HG03571 (cell line): ENCODE results near the gene CDK11B.

Source experiments
- ATAC-seq: cut with Tn5 transposase; IDR thresholded peaks from one replicate; pipeline ENCODE4 v1.9.1; 2021; ENCODE audit not compliant: unreplicated experiment

CDK11B gene

GRCh38 chr1:1617516-1617915 lies 41.3 kb downstream of the CDK11B start:
- ATAC-seq, result no peak

DNA sequence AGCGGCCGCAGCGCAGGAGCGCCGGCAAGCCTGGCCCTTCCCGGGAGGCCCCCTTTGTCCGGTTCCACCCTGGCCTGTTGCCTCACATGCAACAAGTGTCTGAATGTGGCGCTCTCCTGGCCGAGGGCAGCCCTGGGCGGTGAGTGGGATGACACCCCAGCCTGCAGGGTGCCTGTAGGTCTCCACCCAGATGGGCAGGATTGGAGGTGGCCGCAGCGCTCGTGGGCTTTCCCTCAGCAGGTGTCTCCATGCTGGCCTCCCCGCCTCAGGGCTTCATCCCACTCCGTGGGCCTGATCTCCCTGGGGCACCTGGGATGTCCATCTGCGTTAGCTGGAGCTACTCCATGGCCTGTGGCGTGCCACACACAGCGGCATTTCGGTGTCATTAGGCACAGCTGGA lies 42.0 kb downstream of the CDK11B start:
- no peak for ATAC-seq

GRCh38 chr1:1616045-1616790 lies 42.6 kb downstream of the CDK11B start:
- ATAC-seq, result peak; percentile 23

DNA sequence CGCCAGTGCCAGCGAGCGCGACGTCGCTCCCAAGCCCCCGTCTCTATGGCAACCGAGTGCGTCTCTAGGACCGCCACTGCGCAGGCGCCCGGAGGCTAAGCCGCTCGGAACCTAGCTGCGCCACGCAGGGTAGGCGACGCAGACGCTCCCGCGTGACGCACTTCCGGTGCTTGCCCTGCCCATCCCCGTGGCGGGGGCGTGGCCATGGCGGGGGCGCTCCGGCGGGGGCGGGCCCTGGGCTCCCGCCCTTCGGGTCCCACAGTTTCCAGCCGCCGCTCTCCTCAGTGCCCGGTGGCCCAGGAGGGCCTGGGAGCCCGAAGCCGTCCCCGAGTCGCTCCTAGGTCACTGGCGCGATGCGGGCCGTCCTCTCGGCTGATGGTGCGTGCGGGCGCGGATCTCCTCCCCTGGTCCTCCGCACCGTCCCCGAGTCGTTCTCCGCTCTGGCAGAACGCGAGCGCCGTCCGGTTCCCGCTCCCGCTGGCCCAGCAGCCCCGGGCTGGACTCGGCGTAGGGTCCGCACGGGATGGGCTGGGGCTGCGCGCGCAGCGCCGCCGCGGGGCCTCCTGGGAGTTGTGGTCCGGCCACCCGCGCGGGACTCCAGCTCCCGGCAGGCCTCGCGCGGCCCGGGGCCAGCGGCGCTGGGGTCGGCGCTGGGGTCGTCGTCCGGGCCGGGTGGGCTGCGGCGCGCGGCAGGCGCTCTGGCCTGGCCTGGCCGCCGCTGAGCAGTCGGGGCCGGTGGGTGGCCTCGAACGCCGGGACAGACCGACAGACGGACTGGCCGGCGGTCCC lies 43.4 kb downstream of the CDK11B start, which contains the start of gene MIB2:
TSS of gene MIB2 (plus strand) at position 245 of the 789 bp plus-strand sequence. CDS start 7,953 bp downstream, outside the sequence.
- peak; percentile 73 for ATAC-seq

GRCh38 chr1:1614954-1615255 lies 43.9 kb downstream of the CDK11B start:
- no peak for ATAC-seq

- no peak for ATAC-seq
Observed at GRCh38 chr1:1614204-1614953, 44.4 kb downstream of the CDK11B start.

DNA sequence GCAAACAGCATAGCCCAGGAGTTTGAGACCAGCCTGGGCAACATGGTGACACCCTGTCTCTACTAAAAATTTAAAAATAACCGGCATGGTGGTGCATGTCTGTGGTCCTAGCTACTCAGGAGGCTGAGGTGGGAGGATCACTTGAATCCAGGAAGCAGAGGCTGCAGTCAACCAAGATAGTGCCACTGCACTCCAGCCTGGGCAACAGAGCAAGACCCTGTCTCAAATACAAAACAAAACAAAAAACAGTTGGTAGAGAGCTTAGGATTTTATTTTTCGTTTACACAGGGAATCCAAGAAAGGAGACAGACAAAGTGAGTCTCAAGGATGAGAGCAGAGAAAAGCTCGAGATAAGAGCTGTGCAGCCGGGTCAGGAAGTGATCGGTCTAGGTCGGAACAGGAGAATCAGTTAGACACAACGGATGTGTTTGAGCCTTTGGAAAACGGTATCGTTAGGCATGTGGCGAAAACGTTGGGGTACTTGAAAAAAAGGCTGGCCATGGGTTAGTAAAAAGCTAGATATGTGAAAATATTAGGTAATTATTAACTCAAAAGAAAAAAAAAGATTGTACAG lies 45.2 kb downstream of the CDK11B start:
- no peak for ATAC-seq

DNA sequence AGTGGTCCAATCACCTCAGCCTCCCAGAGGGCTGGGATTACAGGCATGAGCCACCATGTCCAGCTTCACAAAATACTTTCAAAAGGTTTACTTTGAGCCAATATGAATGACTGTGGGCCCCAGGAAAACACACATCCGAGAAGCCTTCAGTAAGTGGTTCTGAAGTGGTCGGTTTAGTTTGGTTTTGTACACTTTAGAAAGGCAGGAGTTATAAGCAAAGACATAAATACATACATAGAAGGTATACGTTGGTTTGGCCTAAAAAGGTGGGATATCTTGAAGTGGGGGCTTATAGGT lies 46.8 kb downstream of the CDK11B start:
- ATAC-seq, result no peak

GRCh38 chr1:1610796-1611195 lies 48.0 kb downstream of the CDK11B start:
- ATAC-seq, result no peak

DNA sequence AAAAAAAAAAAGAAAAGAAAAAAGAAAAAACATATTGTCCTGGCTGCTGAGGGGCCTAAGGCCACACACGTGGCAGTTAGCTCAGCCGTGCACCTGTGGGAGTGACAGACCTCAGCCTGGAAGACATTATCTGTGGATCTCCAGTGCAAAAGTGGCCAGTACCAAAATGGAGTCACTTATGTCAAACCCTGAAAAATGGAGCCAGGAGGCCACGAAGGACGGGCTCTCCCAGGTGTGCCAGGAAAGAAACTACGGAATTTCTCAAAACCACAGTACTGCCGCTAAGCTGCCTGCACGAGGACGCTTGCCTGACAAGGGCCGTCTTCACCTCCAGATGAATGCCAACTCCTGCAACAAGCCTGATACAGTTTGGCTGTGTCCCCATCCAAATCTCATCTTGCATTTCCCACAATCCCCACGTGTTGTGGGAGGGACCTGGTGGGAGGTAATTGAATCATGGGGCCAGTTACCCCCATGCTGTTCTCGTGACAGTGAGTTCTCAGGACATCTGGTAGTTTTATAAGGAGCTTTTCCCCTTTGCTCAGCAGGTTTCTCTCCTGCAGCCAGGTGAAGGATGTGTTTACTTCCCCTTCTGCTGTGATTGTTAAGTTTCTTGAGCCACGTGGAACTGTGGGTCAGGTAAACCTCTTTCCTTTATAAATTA lies 48.9 kb downstream of the CDK11B start:
- no peak for ATAC-seq

- no peak for ATAC-seq
Observed at GRCh38 chr1:1606232-1606631, 52.6 kb downstream of the CDK11B start.

DNA sequence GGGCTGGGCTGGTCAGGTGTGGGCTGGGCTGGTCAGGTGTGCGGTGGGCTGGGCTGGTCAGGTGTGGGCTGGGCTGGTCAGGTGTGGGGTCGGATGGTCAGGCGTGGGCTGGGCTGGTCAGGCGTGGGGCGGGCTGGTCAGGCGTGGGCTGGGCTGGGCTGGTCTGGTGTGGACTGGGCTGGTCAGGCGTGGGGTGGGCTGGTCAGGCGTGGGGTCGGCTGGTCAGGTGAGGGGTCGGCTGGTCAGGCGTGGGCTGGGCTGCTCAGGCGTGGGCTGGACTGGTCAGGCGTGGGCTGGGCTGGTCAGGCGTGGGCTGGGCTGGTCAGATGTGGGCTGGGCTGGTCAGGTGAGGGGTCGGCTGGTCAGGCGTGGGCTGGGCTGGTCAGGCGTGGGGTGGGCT lies 53.1 kb downstream of the CDK11B start:
- no peak for ATAC-seq

GRCh38 chr1:1605034-1605591 lies 53.7 kb downstream of the CDK11B start:
- no peak for ATAC-seq

DNA sequence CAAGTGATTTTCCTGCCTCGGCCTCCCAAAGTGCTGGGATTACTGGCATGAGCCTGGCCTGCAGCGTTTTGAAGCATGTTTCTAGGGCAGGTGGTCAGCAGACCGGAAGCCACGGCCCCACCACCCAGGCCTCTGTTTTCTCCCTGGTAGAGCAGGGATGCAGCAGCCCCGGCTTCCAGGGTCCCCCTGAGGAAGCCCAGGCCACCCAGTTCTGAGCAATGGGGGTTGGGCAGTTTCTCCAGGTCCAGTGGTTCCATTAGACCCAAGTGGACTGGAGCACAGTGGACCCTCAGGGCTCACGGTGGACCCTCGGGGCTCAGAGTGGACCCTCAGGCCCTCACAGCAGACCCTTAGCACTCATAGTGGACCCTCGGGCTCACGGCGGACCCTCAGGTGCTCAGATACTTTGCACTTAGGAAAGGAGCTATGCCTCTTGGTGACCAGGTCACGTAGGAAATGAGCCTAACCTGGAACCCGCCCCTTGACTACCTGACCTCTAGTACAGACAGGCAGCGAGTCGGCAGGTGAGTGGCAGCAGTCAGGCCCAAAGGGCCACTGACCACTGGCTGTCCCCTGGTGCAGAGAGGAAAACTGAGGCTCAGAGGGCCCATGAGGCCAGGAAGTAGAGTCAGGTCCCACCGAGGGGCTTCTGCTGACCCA lies 54.3 kb downstream of the CDK11B start:
- no peak for ATAC-seq

- ATAC-seq, result no peak
Observed at GRCh38 chr1:1603671-1604373, 55.0 kb downstream of the CDK11B start.

DNA sequence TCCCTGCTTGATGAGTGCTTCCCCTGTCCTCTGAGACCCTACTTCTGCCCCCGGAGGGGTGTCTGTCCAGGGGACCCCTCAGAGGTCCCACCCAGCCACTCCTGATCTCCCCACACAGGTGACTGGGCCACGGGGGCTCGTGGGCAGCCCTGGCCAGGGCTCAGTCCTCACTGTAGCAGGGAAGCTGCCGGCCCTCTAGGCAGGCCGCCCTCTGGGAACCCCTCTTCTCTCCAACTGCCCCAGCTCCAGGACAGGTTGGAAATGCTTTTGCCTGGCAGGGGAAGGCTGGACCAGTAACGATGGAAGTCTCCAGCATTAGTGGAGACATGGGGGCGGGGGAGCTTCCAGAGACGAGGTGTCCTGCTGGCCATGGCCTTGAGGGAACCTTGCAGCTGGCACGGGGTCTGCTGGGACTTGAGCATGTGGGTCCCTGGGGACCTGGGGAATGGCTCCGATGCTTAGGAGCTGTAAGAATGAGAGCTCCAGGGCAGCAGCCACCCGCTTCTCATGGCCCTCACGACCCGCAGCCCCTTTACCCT lies 55.8 kb downstream of the CDK11B start:
- no peak for ATAC-seq

DNA sequence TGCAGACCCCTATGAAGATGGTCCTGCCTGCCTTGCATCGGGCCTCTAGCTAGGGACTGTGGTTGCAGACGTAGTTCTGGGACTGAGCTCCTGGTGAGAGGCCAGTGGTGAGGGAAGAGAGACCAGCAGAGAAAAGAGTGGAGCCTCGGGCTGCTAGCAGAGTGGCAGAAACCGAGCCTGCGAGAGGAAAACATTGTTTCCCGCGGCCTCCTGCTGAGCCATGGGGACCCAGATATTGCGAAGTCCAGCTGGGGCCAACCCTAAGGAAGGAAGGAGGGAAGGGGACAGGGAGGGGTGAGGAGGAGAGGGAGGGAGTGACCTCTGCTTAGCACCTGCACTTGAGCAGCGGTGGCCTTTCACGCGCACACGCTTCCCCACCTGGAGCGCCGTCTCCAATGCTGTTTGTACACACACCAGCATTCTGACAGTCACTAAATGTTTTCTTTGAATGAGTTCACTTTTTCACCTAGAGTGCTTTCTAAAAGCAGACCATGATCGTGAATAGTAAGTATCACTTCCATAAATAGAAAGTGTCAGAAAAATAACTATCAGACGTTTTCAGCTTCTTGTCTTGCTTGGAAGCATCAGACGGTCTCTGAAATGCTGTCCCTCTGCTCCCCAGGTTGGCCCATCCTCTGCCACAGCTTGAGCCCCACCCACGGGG lies 56.4 kb downstream of the CDK11B start:
- ATAC-seq, result no peak

- ATAC-seq, result no peak
Observed at GRCh38 chr1:1601564-1602303, 57.1 kb downstream of the CDK11B start.
